ENCODE results near the gene OFD1. TPM values are rescaled to one million over a fixed set of nuclear protein-coding genes. Genes with fewer than 3 reads are reported as not detected.
A peak's percentile ranks its signal among the peaks of the same experiment; 100 is the strongest.

The OFD1 gene
- total RNA-seq, 3 donors from 2014 or later (not counting 1 experiment from before 2014, with no cell fraction given) = 62.8 to 77.6 (median 74.9) TPM

DNA sequence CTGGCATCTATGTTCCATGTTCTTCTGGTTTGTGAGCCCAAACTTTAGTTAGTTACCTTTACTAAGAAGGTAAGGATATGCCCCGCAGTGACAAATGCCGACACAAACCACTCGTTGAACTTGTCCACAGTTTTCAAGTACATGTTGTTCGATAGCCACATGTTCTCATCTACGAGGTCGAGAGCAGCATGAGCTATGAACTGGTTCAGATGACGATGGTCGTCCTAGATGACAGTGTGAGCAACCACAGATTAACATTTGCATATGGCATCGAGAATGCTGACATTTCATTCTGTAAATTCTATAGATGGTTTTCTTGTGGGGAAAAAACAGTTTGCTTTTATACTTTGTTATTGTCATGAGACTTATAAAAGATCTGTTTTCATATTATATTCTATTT is 18.1 kb upstream of the OFD1 start:
- Mint-ChIP-seq H3K36me3 (peaks cover 7% of the 10 kb centered on the region), H3K27ac (peak overlapping the region; percentile 92 to 94), H3K4me3 (peak overlapping the region; percentile 67), H3K27me3 (ENCODE audit: low read depth in 2 of 2) (no peaks in the 10 kb centered on the region), H3K9me3 (no peaks in the 10 kb centered on the region), H3K4me1 (peaks cover 47 to 61% of the 10 kb centered on the region in 2 donors)
- TF ChIP-seq, protein P1, sequence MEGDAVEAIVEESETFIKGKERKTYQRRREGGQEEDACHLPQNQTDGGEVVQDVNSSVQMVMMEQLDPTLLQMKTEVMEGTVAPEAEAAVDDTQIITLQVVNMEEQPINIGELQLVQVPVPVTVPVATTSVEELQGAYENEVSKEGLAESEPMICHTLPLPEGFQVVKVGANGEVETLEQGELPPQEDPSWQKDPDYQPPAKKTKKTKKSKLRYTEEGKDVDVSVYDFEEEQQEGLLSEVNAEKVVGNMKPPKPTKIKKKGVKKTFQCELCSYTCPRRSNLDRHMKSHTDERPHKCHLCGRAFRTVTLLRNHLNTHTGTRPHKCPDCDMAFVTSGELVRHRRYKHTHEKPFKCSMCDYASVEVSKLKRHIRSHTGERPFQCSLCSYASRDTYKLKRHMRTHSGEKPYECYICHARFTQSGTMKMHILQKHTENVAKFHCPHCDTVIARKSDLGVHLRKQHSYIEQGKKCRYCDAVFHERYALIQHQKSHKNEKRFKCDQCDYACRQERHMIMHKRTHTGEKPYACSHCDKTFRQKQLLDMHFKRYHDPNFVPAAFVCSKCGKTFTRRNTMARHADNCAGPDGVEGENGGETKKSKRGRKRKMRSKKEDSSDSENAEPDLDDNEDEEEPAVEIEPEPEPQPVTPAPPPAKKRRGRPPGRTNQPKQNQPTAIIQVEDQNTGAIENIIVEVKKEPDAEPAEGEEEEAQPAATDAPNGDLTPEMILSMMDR (IDR thresholded peaks at IDR 0.05) = no peak
- ATAC-seq (peak; percentile 67 to 78 (median 71)), DNase-seq (peak; percentile 17 to 52)
- Histone ChIP-seq H3K36me3 (ENCODE audit: control insufficient read depth, insufficient read depth, low read length) (peaks cover 25% of the 10 kb centered on the region), H3K4me3 (ENCODE audit: low read length) (no peak overlapping the region), H3K27ac (ENCODE audit: low read length) (peak overlapping the region; percentile 85), H3K9me3 (ENCODE audit: control insufficient read depth, insufficient read depth, low read length) (no peaks in the 10 kb centered on the region), H3K4me1 (ENCODE audit: control insufficient read depth, insufficient read depth, low read length) (peaks cover 38% of the 10 kb centered on the region), H3K27me3 (ENCODE audit: control insufficient read depth, insufficient read depth, low read length) (no peaks in the 10 kb centered on the region)
- WGBS (ENCODE audit: insufficient coverage) = 74% methylated on average over 8 of the region's 9 CpGs
- intact Hi-C loops (cut with micrococcal nuclease) = loop anchor here (1.0 to 2.0 kb wide), 2 partner anchors 18 to 20 kb away; partner anchors contain the start of genes OFD1 and TRAPPC2

GRCh38 chrX:13716905-13717304 is 17.6 kb upstream of the OFD1 start:
- TF ChIP-seq, protein P1 (IDR thresholded peaks at IDR 0.05) = no peak
- H3K4me3 Mint-ChIP-seq = peak overlapping the region; percentile 76

DNA sequence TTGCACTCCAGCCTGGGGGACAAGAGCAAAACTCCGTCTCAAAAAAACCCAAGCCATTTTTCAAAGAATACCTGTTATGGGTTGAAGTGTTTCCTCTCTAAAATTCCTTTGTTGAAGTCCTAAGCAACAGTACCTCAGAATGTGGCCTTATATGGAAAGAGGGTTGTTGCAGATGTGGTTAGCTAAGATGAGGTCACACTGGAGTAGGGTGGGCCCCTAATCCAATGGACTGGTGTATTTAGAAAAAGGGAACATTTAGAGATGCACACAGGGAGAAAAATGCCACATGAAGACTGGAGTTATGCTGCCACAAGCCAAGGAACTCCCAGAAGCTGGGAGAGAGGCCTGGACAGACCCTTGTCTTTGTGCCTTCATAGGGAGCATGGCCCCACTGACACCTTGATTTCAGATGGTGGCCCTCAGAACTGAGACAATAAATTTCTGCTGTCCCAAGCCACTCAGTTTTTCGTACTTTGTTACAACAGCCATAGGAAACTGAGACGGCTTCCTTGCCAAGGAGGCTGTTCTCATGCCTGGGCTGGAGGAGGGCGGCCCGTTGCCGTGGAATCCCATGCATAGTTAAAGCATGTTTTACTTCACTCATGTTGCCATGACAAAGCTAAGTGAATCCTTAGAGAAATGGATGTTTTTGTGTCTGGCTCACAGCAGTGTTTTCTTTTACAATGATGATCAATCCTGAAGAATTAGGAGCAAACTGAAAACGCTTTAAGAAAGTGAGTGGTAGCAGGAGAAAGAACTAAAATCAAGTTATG is 16.7 kb upstream of the OFD1 start:
- H3K4me1 Mint-ChIP-seq = peaks cover 49 to 64% of the 10 kb centered on the region in 2 donors
- 92% methylated on average over 6 of the region's 7 CpGs for WGBS (ENCODE audit: insufficient coverage)
- no peaks in the 10 kb centered on the region for H3K9me3 Mint-ChIP-seq
- peak overlapping the region; percentile 92 to 94 for H3K27ac Mint-ChIP-seq
- H3K4me3 Mint-ChIP-seq = peak overlapping the region; percentile 81
- Histone ChIP-seq H3K4me1 (ENCODE audit: control insufficient read depth, insufficient read depth, low read length) (peaks cover 41% of the 10 kb centered on the region), H3K36me3 (ENCODE audit: control insufficient read depth, insufficient read depth, low read length) (peaks cover 18% of the 10 kb centered on the region), H3K4me3 (ENCODE audit: low read length) (no peak overlapping the region), H3K27ac (ENCODE audit: low read length) (peak overlapping the region; percentile 81), H3K9me3 (ENCODE audit: control insufficient read depth, insufficient read depth, low read length) (no peaks in the 10 kb centered on the region), H3K27me3 (ENCODE audit: control insufficient read depth, insufficient read depth, low read length) (no peaks in the 10 kb centered on the region)
- TF ChIP-seq, protein P1 (IDR thresholded peaks at IDR 0.05) = no peak
- peaks cover 7% of the 10 kb centered on the region for H3K36me3 Mint-ChIP-seq
- ATAC-seq (no peak), DNase-seq (no peak)
- no peaks in the 10 kb centered on the region for H3K27me3 Mint-ChIP-seq (ENCODE audit: low read depth in 2 of 2)
- intact Hi-C loops (cut with micrococcal nuclease) = loop anchor here (2.0 kb wide), 1 partner anchor 21 kb away; no protein-coding TSS in a partner anchor

More at GRCh38 chrX:13716905-13717304, 17.6 kb upstream of the OFD1 start:
- Mint-ChIP-seq H3K9me3 (no peaks in the 10 kb centered on the region), H3K36me3 (peaks cover 7% of the 10 kb centered on the region), H3K27ac (peak overlapping the region; percentile 92 to 94), H3K27me3 (ENCODE audit: low read depth in 2 of 2) (no peaks in the 10 kb centered on the region), H3K4me1 (peaks cover 47 to 61% of the 10 kb centered on the region in 2 donors)
- Histone ChIP-seq H3K27me3 (ENCODE audit: control insufficient read depth, insufficient read depth, low read length) (no peaks in the 10 kb centered on the region), H3K36me3 (ENCODE audit: control insufficient read depth, insufficient read depth, low read length) (peaks cover 21% of the 10 kb centered on the region), H3K4me3 (ENCODE audit: low read length) (no peak overlapping the region), H3K9me3 (ENCODE audit: control insufficient read depth, insufficient read depth, low read length) (no peaks in the 10 kb centered on the region), H3K4me1 (ENCODE audit: control insufficient read depth, insufficient read depth, low read length) (peaks cover 34% of the 10 kb centered on the region), H3K27ac (ENCODE audit: low read length) (peak overlapping the region; percentile 81)
- ATAC-seq = peak; percentile 71 to 84 (median 75)
- 40% methylated on average over 5 of the region's 6 CpGs for WGBS (ENCODE audit: insufficient coverage)
- intact Hi-C loops (cut with micrococcal nuclease) = loop anchor here (1.0 to 2.0 kb wide), 2 partner anchors 17 to 20 kb away; partner anchors contain the start of genes OFD1 and TRAPPC2
- DNase-seq = peak; percentile 43 to 77

Data from natural killer cell (primary cell).